HG03135 (cell line): Measurements from ENCODE around the gene SHISAL2B.
"Not testable (repeated sequence)": the region's sequence is repeated elsewhere in the genome, so short reads cannot be mapped to it uniquely, and the experiment has no call there.

ENCODE experiments used
- ATAC-seq: cut with Tn5 transposase; IDR thresholded peaks from one replicate; pipeline ENCODE4 v1.9.1; 2021; ENCODE audit warnings: mild to moderate bottlenecking, moderate library complexity; ENCODE audit not compliant: unreplicated experiment

SHISAL2B gene

GRCh38 chr5:64696414-64696813 lies 6.1 kb downstream of the SHISAL2B start:
- not testable (repeated sequence) for ATAC-seq

GRCh38 chr5:64700765-64701164 lies 10.5 kb downstream of the SHISAL2B start:
- ATAC-seq = no peak

- not testable (repeated sequence) for ATAC-seq
These were observed 15.8 kb downstream of the SHISAL2B start for GRCh38 chr5:64706074-64706473.

GRCh38 chr5:64707191-64707590 lies 16.9 kb downstream of the SHISAL2B start:
- no peak for ATAC-seq

- ATAC-seq = not testable (repeated sequence)
These were observed 24.2 kb downstream of the SHISAL2B start for GRCh38 chr5:64714495-64714894.

GRCh38 chr5:64722588-64722987 lies 32.3 kb downstream of the SHISAL2B start:
- no peak for ATAC-seq

GRCh38 chr5:64727150-64727549 lies 36.8 kb downstream of the SHISAL2B start:
- ATAC-seq = no peak

- no peak for ATAC-seq
These were observed 52.1 kb downstream of the SHISAL2B start for GRCh38 chr5:64742411-64742810.

- ATAC-seq = no peak
These were observed 52.5 kb downstream of the SHISAL2B start for GRCh38 chr5:64742821-64743220.

GRCh38 chr5:64744914-64745313 lies 54.6 kb downstream of the SHISAL2B start:
- ATAC-seq = no peak

GRCh38 chr5:64746446-64746845 lies 56.1 kb downstream of the SHISAL2B start:
- ATAC-seq = no peak

GRCh38 chr5:64749385-64749784 lies 59.1 kb downstream of the SHISAL2B start:
- no peak for ATAC-seq

GRCh38 chr5:64754066-64754465 lies 63.8 kb downstream of the SHISAL2B start:
- no peak for ATAC-seq

- ATAC-seq = no peak
These were observed 68.6 kb downstream of the SHISAL2B start for GRCh38 chr5:64758901-64759300.

GRCh38 chr5:64759960-64760660 lies 69.8 kb downstream of the SHISAL2B start:
- no peak for ATAC-seq

GRCh38 chr5:64763948-64764503 lies 73.7 kb downstream of the SHISAL2B start:
- no peak for ATAC-seq

GRCh38 chr5:64765804-64766504 lies 75.7 kb downstream of the SHISAL2B start:
- ATAC-seq = no peak

GRCh38 chr5:64766941-64767340 lies 76.6 kb downstream of the SHISAL2B start:
- ATAC-seq = no peak
